Central memory CD8-positive, alpha-beta T cell (primary cell): ENCODE measurements around the gene LIN7B.
"Not testable (repeated sequence)": the region's sequence is repeated elsewhere in the genome, so short reads cannot be mapped to it uniquely, and the experiment has no call there.

ENCODE experiments used
- ATAC-seq: fragments of 150-1000 bp; cut with Tn5 transposase; replicated peaks from 2 replicates; pipeline ENCODE4 v1.10.0; 2022; ENCODE audit warnings: mild to moderate bottlenecking, moderate FRiP score, moderate number of reproducible peaks; ENCODE audit not compliant: poor library complexity, severe bottlenecking; ENCODE audit errors: extremely low read depth
- DNase-seq, 2 donors: peaks; one replicate each; pipeline ENCODE4 v3.0.0; 2021; ENCODE audit warnings: low spot score in 2 of 2
- H3K27ac Mint-ChIP-seq: one replicate; pipeline ENCODE4 v1.8.0; 2022; ENCODE audit warnings: low read depth, mild to moderate bottlenecking, moderate library complexity, mixed read lengths
- H3K27me3 Mint-ChIP-seq: one replicate; pipeline ENCODE4 v1.8.0; 2022; ENCODE audit warnings: mixed read lengths
- H3K36me3 Mint-ChIP-seq: one replicate; pipeline ENCODE4 v1.8.0; 2022; ENCODE audit warnings: mild to moderate bottlenecking, moderate library complexity, mixed read lengths; ENCODE audit not compliant: insufficient read depth
- H3K4me1 Mint-ChIP-seq: one replicate; pipeline ENCODE4 v1.8.0; 2022; ENCODE audit warnings: mixed read lengths
- H3K4me3 Mint-ChIP-seq: one replicate; pipeline ENCODE4 v1.8.0; 2022; ENCODE audit warnings: mild to moderate bottlenecking, moderate library complexity, mixed read lengths
- H3K9me3 Mint-ChIP-seq: one replicate; pipeline ENCODE4 v1.8.0; 2022; ENCODE audit warnings: mixed read lengths

Gene LIN7B, protein sequence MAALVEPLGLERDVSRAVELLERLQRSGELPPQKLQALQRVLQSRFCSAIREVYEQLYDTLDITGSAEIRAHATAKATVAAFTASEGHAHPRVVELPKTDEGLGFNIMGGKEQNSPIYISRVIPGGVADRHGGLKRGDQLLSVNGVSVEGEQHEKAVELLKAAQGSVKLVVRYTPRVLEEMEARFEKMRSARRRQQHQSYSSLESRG

DNA sequence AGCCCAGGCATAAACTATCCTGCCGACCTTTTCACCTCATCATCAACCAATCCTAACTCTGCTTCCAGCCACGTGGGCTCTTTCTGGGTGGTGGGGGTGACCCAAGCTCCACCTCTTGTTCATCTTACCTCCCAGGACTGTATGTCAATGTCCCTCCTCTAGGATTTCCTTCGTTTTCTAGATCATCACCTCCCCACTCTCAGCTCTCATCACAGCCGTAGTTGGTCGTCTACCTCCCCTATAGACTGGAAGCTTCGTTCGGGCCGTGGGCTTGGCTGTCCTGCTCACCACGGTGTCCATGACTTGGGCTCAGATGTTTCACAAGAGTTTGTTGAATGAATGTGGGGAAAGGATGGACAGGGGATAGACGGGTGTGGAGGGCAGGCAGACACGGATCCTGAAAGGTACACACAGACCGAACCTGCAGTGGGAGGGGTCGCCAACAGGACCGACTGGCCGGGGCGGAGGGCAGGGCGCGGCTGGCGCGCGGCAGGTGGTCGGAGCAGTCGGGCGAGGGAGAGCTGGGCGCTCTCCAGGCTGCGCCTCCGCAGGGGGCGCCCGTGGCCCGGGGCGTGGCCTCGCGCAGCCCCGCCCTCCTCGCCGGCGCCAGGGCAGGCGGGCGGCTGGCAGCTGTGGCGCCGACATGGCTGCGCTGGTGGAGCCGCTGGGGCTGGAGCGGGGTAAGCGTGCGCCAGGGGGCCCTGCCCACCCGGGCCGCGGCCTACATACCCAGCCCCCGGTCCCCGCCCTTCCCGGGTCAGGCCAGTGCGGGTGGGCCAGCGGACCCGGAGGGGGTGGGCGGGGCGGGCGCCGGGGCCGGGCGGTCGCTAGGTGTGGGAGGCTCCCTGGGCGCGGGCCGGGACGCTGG, at the start of gene LIN7B:
LIN7B (plus strand) TSS at position 609 of the 868 bp plus-strand sequence; CDS start at position 644, 35 bp downstream.
- peak within 1 kb of the TSS; percentile 78 for H3K4me3 Mint-ChIP-seq
- peak within 1 kb of the TSS; percentile 49 for H3K27ac Mint-ChIP-seq
- no peaks in the 10 kb centered on the region for H3K9me3 Mint-ChIP-seq
- DNase-seq (peak; percentile 67 to 72), ATAC-seq (peak; percentile 44)
- H3K36me3 Mint-ChIP-seq: peaks cover 9% of the 10 kb centered on the region
- H3K4me1 Mint-ChIP-seq: peaks cover 29% of the 10 kb centered on the region
- H3K27me3 Mint-ChIP-seq: no peaks in the 10 kb centered on the region

GRCh38 chr19:49064768-49065611, 49.2 kb upstream of the LIN7B start, which contains the start of gene NTF4:
Gene NTF4 (minus strand): TSS chr19:49064818. CDS start chr19:49061997, 2,821 bp downstream.
- DNase-seq (no peak), ATAC-seq (no peak)
- no peaks in the 10 kb centered on the region for H3K36me3 Mint-ChIP-seq
- no peak within 1 kb of the TSS for H3K27ac Mint-ChIP-seq
- H3K4me1 Mint-ChIP-seq: no peaks in the 10 kb centered on the region
- H3K27me3 Mint-ChIP-seq: peaks cover 64% of the 10 kb centered on the region
- no peak within 1 kb of the TSS for H3K4me3 Mint-ChIP-seq
- no peaks in the 10 kb centered on the region for H3K9me3 Mint-ChIP-seq

DNA sequence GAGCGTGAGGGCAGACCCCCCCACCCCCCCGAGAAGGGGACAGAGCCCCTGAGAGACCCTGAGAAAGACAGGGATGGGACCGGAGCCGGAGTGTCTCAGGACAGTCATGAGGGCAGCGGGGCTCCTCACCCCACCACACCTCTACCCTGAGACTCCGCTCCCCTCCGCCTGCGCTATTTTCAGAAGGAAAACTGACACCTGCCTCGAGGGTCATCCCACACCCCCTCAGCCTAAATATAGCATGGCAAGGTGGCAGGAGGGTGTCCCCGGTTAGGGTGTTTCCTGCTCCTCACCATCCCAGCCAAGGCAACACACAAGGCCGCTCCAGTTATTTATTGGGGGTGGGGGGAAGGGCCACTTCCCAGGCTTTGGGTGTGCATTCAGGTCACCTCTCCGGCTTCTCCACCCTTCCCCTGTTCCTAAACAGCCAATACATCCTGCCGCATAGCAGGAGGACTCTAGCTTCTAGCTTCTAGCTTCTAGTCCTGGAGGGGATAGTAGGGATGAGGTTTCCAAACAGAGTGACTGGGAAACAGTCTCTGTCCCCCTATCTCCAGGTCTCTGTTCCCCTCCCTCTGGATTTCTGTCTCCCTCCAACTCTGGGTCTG, 48.2 kb upstream of the LIN7B start:
- Mint-ChIP-seq H3K36me3 (no peaks in the 10 kb centered on the region), H3K27me3 (peaks cover 64% of the 10 kb centered on the region)

DNA sequence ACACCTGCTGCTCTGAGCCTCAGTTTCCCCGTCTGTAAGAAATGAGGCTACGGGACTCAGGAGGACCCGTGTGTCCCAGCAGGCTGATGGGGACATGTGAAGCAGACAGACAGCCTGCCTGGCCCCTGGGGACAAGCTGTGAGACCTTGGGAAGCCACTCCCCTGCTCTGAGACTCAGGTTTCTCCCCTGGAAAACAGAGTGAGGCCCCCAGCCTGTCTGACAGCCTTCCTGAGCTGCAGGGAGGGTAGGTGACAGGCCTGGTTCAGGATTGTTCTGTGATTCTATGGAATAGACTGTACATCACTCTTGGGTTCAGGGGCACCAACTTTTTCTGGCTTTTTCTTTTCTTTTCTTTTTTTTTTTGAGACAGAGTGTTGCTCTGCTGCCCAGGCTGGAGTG, 46.6 kb upstream of the LIN7B start:
- DNase-seq (no peak), ATAC-seq (no peak)
- peaks cover under 1% of the 10 kb centered on the region for H3K4me1 Mint-ChIP-seq
- no peaks in the 10 kb centered on the region for H3K36me3 Mint-ChIP-seq
- H3K9me3 Mint-ChIP-seq: no peaks in the 10 kb centered on the region
- no peak overlapping the region for H3K4me3 Mint-ChIP-seq
- H3K27me3 Mint-ChIP-seq: peaks cover 60% of the 10 kb centered on the region
- H3K27ac Mint-ChIP-seq: no peak overlapping the region

More for the DNA sequence above, 48.2 kb upstream of the LIN7B start:
- Mint-ChIP-seq H3K4me1 (no peaks in the 10 kb centered on the region), H3K9me3 (no peaks in the 10 kb centered on the region), H3K4me3 (no peak overlapping the region), H3K27ac (no peak overlapping the region)
- DNase-seq (no peak), ATAC-seq (no peak)

GRCh38 chr19:49069026-49069425, 45.1 kb upstream of the LIN7B start:
- Mint-ChIP-seq H3K27ac (no peak overlapping the region), H3K4me1 (peaks cover 12% of the 10 kb centered on the region), H3K9me3 (no peaks in the 10 kb centered on the region), H3K4me3 (no peak overlapping the region), H3K36me3 (peaks cover 2% of the 10 kb centered on the region), H3K27me3 (peaks cover 75% of the 10 kb centered on the region)
- ATAC-seq (no peak), DNase-seq (no peak)

DNA sequence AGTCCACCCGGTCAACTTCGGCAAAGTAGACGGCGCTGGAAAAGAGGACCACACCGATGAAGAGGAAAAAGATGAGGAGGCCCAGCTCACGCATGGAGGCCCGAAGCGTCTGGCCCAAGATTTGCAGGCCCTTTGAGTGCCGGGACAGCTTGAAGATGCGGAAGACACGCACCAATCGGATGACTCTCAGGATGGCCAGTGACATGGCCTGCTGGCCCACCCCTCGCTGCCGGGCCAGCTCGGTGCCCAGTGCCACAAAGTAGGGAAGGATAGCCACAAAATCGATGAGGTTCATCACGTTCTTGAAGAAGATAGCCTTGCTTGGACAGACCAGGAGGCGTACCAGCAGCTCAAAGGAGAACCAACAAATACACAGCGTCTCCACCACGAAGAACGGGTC, 43.8 kb upstream of the LIN7B start:
- no peak overlapping the region for H3K4me3 Mint-ChIP-seq
- H3K27me3 Mint-ChIP-seq: peaks cover 83% of the 10 kb centered on the region
- no peaks in the 10 kb centered on the region for H3K9me3 Mint-ChIP-seq
- ATAC-seq (no peak), DNase-seq (no peak)
- peaks cover 16% of the 10 kb centered on the region for H3K4me1 Mint-ChIP-seq
- H3K27ac Mint-ChIP-seq: no peak overlapping the region
- peaks cover 2% of the 10 kb centered on the region for H3K36me3 Mint-ChIP-seq

DNA sequence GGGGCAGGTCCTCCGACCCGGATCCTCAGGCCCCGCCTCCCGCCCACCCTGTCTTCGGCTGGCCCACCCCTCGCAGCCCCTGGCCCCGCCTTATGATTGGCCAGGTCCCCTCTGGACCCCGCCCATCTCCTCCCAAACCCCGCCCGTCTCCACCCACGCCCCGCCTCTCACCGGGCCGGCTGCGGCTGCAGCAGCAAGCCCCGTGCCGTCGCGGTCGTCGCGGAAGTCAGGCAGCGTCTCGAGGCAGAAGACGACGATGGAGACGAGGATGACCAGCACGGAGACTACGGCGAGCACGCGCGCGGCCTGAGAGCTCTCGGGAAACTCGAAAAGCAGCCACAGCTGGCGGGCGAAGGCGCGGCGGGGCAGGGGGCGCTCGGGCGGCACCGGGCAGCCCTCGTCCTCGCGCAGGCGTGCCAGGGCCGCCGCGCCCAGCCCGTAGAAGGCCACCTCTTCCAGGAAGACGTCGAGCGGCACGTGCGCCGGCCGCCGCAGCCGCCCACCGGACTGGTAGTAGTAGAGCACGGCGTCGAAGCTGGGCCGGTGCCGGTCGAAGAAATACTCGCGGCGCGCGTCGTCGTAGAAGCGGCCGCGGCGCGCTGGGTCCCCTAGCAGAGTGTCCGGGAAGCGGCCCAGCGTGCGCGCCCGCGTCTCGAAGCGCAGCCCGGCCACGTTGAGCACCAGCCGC, 42.2 kb upstream of the LIN7B start:
- Mint-ChIP-seq H3K4me1 (peaks cover 17% of the 10 kb centered on the region), H3K27me3 (peaks cover 79% of the 10 kb centered on the region), H3K36me3 (peaks cover 4% of the 10 kb centered on the region), H3K27ac (no peak overlapping the region), H3K4me3 (no peak overlapping the region), H3K9me3 (no peaks in the 10 kb centered on the region)
- ATAC-seq (no peak), DNase-seq (no peak)

DNA sequence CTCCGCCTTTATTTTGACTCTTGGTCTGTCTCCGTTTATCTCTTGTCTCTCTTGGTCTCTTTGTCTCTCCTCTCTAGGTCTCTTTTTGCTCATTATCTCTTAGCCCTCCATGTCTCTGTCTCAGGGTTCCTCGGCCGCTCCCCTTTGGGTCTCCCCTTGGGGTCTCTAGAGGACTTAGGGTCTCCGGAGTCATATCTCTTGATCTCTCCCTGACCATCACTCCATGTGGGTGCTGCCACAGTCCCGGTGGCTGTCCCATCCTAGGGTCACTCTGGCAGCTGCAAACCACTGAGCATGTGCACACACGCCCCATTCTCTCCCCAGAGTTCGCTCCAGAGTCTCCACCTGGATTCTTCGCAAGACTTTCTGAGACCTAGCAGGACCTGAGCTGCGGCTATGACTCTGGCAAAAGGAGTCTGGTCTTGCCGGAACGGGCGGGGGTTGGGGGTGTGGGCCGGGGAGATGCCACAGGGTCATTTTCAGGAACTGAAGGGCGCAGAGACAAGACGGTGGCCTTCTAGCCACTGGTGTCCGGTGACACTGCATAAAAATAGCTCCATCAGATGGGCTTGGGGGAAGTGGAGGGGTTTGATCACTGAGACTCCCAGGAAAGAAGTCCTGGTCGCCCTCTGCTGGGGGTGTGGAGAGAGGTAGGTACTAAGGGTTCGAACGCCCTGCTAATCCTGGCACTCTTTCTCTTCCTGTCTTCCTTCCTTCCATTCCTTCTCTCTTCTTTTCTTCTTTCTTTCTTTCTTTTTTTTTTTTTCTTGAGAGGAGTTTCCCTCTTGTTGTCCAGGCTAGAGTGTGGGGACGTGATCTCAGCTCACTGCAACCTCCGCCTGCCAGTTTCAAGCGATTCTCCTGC, 40.4 kb upstream of the LIN7B start:
- H3K9me3 Mint-ChIP-seq: no peaks in the 10 kb centered on the region
- H3K36me3 Mint-ChIP-seq: peaks cover 4% of the 10 kb centered on the region
- peak overlapping the region; percentile 51 for H3K4me3 Mint-ChIP-seq
- peaks cover 67% of the 10 kb centered on the region for H3K27me3 Mint-ChIP-seq
- H3K4me1 Mint-ChIP-seq: peaks cover 17% of the 10 kb centered on the region
- DNase-seq: no peak
- no peak for ATAC-seq
- no peak overlapping the region for H3K27ac Mint-ChIP-seq

GRCh38 chr19:49074869-49075268, 39.3 kb upstream of the LIN7B start:
- H3K27me3 Mint-ChIP-seq: peaks cover 56% of the 10 kb centered on the region

GRCh38 chr19:49080392-49080791, 33.8 kb upstream of the LIN7B start:
- Mint-ChIP-seq H3K27ac (no peak overlapping the region), H3K4me1 (peaks cover 7% of the 10 kb centered on the region), H3K9me3 (no peaks in the 10 kb centered on the region), H3K36me3 (peaks cover 8% of the 10 kb centered on the region), H3K27me3 (peaks cover 12% of the 10 kb centered on the region), H3K4me3 (no peak overlapping the region)
- ATAC-seq (no peak), DNase-seq (no peak)

More at GRCh38 chr19:49074869-49075268, 39.3 kb upstream of the LIN7B start:
- not testable (repeated sequence) for DNase-seq, H3K27ac Mint-ChIP-seq, H3K9me3 Mint-ChIP-seq, H3K36me3 Mint-ChIP-seq, ATAC-seq, H3K4me3 Mint-ChIP-seq
- peaks cover 17% of the 10 kb centered on the region for H3K4me1 Mint-ChIP-seq

GRCh38 chr19:49081273-49081672, 32.9 kb upstream of the LIN7B start:
- Mint-ChIP-seq H3K36me3 (peaks cover 15% of the 10 kb centered on the region), H3K4me3 (no peak overlapping the region), H3K4me1 (peaks cover 9% of the 10 kb centered on the region), H3K27me3 (peaks cover 3% of the 10 kb centered on the region), H3K27ac (no peak overlapping the region), H3K9me3 (no peaks in the 10 kb centered on the region)
- ATAC-seq (no peak), DNase-seq (no peak)
